Embryonic facial prominence (tissue), 1 donor: ENCODE results near the gene WDR17.

Source experiments
- DNase-seq: peaks from one replicate; pipeline ENCODE4 v3.0.0-alpha.2; 2016; ENCODE audit errors: extremely low spot score

The WDR17 gene

DNA sequence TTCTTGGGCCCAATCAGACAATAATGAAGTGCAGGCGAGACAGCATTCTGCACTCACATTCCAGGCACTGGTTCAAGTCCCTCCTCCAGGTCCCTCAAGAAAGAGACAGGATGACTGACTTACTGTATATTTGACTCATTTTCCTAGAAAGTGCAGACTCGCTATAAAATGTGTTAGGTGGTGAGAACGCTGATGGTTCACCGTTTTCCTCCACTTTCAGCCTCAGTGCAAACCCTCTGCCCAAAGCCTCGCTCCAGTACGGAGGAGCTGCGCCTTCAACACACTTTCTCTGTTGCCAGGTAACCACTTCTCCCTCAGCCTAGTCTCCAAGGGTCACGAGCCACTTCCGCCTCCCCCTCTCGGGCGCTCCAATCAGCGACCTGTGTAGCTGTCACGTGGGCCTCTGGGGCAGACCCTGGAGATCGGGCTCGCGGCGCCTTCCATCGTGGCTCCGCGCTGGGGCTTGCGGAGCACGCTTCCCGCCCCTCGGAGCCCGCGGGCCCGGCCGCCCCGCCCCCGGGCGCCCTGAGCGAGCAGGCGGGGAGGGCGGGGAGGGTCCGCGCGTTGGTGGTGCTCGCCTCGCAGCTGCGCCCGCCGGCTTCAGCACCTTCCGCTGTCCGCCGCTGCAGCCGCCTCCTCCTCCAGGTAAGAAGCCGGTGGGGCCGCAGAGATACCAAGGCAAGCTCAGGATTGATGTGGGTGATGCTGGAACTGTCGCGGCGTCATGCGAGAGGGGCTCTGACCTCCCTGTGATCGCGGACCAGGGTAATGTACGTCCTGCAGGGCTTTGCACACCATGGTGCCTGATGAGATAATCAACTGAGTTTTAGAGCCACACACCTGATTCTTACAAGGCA is at the start of gene WDR17:
Gene WDR17, plus strand, starts transcription at position 407 of the 857 bp plus-strand sequence. CDS start 45,740 bp downstream, outside the sequence.
- DNase-seq, result peak; percentile 76

DNA sequence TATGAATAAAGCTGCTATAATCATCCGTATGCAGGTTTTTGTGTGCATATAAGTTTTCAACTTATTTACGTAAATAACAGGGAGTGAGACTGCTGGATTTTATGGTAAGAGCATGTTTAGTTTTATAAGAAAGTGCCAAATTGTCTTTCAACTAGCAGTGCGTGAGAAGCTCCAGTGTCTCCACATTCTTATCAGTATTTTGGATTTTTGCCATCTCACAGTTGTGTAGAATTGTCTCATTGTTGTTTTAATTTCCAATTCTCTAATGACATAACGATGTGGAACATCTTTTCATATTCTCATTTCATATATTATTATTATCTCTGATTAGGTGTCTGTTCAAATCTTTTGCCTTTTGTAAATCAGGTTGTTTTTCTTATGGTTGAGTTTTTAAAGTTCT is 49.0 kb upstream of the WDR17 start:
- no peak for DNase-seq

- DNase-seq, result no peak
Observed at GRCh38 chr4:176020481-176021085, 45.1 kb upstream of the WDR17 start.

DNA sequence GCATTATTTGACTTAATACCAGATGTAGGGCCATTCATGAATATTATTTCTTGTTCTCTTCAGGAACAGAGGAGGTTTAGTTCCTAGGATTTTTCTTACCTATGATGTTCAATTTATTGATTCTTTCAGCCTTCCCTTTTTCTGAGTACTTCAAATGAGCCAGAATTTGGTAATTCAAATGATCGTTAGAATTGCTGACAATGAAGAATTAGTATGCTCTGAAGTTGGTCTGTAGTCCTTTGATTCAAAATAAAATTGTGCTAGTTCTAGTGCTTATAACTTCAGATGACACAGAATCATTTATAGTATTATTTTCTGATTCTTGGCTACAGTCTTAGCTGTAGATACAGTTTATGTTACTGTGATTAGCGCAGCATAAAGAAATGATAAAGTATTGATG is 35.2 kb upstream of the WDR17 start:
- no peak for DNase-seq

DNA sequence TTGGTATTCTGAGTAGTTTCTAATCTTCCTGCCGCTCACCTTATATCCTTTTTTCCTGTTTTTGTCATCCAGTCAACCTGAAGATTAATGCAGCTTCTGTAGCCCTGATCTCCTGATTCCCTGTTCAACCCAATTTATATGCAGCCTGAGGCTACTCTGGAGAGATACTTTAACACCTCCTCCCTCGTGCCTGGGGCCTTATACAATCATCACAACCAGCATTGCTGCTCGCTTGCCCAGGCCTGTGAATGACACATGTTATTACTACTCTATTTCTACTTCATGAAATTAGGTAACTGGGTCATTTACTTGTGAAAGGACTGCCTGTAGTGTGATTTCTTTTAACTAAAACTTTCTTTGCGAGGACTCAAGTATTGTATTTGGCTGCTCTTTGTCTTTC is 33.7 kb upstream of the WDR17 start:
- no peak for DNase-seq

- DNase-seq, result no peak
Observed at GRCh38 chr4:176032454-176032853, 33.2 kb upstream of the WDR17 start.

GRCh38 chr4:176034499-176034898 is 31.1 kb upstream of the WDR17 start:
- DNase-seq, result no peak

- no peak for DNase-seq
Observed at GRCh38 chr4:176034936-176035335, 30.7 kb upstream of the WDR17 start.

DNA sequence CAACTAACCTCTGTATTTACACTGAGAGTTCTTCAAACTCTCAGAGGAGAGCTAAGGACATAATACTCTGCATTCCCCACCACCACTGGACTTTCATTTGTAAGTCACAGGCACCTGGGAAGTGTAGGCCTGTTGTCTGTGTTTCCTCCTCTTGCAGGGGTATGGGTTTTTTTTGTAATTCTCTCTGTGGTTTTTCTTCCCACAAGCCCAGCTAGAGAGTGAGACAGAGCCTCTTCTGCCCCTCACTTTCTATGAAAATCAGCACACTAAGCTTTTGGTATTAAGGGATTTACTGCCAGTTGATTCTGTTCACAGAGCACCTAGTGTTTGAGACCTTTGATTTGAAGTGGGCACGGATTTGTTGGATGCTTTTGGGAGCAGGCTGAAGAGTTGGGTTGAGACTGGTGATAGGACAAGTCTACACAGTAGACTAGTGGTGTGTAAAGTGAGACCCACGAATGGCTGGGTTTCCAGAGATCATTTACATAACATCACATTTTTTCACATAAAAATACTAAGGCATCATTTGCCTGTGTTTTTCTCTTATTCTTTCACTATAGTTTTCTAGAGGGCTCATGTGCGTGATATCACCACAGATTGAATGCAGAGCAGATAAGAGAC is 28.9 kb upstream of the WDR17 start:
- no peak for DNase-seq

DNA sequence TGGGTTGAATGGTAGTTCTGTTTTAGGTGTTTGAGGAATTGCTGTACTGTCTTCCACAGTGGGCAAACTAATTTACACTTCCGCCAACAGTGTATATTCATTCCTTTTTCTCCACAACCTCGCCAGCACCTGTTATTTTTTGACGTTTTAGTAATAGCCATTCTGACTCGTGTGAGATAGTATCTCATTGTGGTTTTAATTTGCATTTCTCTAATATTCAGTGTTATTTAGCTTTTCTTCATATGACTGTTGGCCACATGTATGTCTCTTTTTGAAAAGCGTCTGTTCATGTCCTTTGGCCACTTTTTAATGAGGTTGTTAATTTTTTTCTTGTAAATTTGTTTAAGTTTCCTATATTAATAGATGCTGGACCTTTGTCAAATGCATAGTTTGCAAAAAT is 26.9 kb upstream of the WDR17 start:
- DNase-seq, result no peak

DNA sequence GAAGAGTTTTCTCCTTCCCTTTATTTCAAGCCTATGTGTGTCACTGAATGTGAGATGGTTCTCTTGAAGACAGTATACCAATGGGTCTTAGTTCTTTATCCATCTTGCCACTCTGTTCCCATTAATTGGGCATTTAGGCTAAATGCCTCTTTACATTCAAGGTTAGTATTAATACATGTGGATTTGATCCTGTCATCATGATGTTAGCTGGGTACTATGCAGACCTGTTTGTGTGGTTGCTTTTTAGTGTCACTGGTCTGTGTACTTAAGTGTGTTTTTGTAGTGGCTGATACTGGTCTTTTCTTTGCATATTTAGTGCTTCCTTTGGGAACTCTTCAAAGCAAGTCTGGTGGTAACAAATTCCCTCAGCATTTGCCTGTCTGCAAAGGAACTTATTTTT is 23.4 kb upstream of the WDR17 start:
- no peak for DNase-seq

DNA sequence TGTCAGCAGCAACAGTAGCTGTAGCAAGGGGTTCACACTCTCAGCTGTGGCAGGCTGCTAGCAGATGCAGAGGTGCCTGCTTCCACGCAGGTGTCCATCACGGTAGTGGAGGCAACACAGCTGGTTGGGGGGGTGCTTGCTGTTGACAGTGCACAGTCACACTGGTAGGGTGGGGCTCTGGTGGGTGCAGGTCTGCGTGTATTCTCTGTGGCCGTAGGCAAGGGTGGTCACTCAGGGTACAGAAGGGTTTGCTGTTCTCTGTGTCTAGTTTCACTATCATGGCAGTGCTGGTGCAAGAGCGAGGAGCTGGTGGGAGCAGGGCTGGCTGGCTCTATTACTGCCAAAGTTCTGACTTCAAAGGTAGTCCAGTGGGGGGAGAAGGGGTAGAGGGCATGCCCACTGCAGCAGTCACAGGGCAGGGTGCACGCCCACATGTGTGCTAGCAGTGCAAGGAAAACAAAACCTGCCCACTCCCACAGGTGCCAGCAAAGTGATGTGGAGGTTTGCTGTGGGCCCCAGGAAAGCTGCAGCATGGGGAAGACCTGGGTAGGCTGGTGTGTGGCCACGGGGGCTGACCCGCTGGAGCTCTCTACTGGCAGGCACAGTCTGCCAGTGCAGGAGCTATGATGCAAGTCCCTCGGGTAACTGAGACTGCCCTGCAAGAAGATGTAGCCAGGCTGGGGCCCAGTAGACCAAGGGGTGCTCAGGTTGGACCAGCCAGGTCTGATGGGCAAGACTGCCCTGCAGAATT is 21.6 kb upstream of the WDR17 start:
- no peak for DNase-seq

GRCh38 chr4:176044589-176044951 is 21.1 kb upstream of the WDR17 start:
- no peak for DNase-seq

DNA sequence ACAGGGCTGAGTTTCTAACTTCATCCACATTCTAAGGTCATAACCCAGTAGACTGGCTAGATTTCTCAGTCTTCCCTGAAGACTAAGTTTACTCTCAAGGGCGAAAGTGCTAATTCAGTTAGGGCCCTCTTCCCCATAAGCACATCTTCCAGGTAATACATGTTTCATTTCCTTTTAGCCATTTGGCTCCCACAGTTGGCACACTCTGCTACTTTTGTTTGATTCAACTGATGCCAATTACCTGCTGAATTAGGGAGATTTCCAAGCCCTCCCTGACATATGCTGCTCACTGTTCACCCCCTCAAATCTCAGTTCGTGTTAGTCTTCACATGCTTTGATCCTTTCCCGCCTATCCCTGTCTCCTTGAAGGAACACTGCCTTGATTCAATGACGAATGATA is 17.0 kb upstream of the WDR17 start:
- no peak for DNase-seq

DNA sequence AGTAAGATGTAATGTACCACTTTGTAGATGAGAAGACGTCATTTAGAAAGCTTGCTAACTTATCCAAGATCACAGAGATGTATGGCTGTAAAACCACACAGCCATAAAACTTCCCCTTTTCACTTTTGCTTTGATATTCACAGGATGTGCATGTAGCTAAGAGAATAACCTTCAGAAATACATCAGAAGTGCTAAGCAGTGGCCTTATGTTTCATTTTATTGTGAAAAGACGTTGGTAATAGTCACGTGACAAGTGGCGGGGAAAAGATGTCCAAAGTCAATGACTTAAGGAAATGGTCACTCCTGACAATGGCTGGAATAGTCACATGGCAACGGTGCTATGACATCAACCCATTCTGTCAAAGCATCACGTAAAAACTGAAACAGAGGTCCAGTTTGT is 12.9 kb upstream of the WDR17 start:
- DNase-seq, result no peak

DNA sequence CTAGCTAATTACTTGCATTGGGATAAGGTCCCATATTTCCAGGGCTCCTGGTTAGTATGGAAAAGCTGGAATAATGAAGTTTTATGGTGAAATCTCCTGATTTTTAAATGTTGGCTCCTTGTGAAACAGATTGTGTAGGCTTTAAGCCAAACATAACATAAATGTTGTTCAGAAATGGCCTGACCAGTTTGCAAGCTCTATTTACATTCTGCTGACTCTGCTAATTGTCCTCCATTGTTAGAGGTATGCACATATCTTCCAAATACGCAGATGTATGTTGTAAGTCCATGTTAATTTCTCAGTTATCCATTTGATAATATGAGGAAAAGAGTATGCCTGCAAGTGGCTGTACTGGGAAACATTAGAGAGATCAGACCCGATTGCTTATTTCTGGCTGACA is 11.9 kb upstream of the WDR17 start:
- DNase-seq, result no peak

DNA sequence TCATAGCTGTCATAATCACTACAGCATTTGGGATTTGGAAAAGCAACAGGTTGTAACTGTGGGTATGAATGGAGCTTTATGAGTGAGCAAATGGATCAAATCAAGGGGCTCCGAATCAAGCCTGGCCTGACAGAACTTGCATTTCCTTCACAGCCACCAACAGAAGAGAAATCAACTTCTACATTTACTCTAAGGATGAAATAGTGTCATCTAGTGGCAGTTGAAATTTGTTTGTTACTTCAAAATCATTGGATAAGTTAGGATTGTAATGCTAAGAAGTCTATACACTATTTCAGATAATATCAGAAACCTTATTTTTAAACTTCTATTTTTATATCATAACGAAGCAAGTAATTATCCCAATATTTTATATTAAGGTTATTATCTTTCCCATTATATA is 10.7 kb upstream of the WDR17 start:
- DNase-seq, result no peak

DNA sequence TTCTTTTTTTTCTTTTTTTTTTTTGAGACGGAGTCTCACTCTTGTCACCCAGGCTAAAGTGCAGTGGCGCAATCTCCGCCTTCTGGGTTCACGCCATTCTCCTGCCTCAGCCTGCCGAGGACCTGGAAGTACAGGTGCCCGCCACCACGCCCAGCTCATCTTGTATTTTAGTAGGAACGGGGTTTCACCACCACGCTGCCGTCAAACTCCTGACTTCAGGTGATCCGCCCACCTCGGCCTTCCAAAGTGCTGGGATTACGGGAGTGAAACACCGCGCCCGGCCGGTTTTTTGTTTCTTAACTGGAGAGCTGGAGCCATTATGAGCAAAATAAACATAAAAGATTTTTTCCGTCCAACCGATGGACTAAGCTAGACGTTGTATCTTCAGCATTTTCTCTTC is 1.9 kb upstream of the WDR17 start:
- no peak for DNase-seq

GRCh38 chr4:176064539-176064938 is 1.1 kb upstream of the WDR17 start:
- DNase-seq, result no peak

DNA sequence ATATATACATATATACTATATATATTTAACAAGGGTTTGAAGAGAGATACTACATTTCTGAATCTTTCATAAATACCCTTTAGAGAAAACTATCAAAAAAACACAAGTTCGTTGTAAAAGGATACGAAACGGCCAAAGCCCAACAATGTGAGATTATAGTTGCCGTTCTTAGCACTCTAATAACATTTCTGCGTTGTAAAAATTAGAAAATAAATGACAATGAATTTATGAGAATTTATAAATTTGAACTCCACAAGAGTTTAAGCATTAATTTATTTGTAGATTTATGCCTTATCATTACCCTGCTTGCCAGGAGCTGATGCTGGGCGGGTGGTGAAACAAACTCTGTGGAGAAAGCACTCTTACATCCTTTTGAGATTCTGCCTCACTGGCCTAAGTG is 1.1 kb downstream of the WDR17 start:
- DNase-seq, result no peak

DNA sequence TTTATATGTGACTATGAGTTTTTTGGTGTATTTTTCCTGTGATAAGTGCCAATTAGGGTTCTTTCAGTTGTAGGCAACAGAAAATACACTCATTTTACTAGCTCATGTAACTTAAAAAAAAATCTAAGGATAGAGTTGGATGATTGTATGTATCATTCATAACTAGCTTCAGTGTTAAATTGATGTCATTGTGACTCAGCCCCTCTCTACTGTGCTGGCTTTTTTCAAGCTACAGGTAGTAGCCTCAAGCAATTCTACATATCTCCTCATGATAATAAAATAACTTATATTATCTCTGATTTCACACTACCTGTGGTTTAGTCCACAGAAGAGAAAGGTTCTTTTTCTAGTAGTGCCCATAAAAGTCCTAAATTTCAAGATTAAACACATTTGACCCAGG is 11.9 kb downstream of the WDR17 start:
- DNase-seq, result no peak

DNA sequence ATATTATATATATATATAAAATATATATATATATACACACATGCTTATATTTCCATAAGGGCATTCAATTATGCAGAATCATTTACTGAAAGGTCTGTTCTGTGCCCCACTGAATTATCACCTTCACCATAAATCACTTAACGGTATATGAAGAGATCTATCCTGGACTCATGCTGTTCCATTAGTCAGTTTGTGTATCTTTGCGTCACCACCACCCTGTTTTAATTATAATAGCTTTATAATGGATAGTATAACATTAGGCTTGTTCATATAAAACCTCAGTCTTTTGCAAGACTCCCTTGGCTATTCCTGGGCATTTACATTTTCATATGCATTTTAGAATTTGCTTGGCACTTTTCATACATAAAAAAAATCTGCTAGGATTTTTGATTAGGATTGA is 19.1 kb downstream of the WDR17 start:
- no peak for DNase-seq
